ENCODE data around the gene CENPVL1.

The CENPVL1 gene

DNA sequence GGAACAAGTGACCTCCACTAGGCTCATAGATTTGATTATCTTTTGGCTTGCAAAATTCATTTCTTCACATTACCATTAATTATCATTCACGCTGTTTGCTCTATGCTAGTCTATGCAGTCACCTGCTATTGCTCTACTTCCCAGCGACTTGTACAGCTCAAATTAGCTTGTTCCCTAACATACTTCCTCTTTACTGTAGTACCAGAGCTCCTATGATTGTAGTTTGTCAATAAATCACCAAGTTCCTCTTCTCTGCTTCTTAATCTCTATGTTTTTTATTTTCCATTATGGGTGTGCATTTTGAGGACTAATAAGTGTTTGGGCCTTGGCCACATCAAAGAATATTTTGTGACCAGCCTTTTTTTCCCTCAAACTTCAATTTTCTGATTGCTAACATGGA lies 26.8 kb downstream of the CENPVL1 start:
- no peak overlapping the region for H3K4me3 ChIP-seq (ENCODE audit: low read depth, low read length)
- TF ChIP-seq, protein P1, sequence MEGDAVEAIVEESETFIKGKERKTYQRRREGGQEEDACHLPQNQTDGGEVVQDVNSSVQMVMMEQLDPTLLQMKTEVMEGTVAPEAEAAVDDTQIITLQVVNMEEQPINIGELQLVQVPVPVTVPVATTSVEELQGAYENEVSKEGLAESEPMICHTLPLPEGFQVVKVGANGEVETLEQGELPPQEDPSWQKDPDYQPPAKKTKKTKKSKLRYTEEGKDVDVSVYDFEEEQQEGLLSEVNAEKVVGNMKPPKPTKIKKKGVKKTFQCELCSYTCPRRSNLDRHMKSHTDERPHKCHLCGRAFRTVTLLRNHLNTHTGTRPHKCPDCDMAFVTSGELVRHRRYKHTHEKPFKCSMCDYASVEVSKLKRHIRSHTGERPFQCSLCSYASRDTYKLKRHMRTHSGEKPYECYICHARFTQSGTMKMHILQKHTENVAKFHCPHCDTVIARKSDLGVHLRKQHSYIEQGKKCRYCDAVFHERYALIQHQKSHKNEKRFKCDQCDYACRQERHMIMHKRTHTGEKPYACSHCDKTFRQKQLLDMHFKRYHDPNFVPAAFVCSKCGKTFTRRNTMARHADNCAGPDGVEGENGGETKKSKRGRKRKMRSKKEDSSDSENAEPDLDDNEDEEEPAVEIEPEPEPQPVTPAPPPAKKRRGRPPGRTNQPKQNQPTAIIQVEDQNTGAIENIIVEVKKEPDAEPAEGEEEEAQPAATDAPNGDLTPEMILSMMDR (IDR thresholded peaks at IDR 0.05; ENCODE audit: low read depth, low read length) = no peak

- TF ChIP-seq, protein P1 (IDR thresholded peaks at IDR 0.05; ENCODE audit: low read depth, low read length) = no peak
- H3K4me3 ChIP-seq (ENCODE audit: low read depth, low read length) = peak overlapping the region; percentile 73
Observed at GRCh38 chrX:51742586-51742985, 32.3 kb downstream of the CENPVL1 start.

DNA sequence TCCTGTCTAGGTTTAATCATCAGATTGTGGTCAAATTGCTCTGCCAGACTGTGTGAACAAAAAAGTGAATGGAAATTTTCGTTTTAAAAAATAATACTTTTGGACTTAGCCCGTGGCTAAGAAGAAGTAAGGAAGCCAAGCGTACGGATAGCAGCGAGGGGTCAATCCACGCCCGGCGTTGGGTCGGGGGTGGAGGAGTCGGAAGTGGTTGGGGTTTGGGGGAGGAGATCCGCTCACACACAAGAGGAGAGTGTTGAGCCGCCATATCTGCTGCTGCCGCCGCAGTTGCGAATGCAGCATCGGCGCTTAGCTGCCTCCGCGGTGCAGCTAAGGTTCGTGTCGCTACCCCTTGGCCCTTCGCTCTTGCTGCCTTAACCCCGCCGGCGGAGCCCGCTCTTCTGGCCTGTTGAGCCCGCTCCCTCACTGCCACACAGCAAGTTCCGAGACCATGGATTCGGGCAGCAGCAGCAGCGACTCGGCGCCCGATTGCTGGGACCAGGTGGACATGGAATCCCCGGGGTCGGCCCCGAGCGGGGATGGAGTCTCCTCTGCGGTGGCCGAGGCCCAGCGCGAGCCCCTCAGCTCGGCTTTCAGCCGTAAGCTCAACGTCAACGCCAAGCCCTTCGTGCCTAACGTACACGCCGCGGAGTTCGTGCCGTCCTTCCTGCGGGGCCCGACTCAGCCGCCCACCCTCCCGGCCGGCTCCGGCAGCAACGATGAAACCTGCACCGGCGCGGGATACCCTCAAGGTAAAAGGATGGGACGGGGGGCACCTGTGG lies 33.1 kb downstream of the CENPVL1 start, which contains the start of gene GSPT2:
TSS of gene GSPT2 (plus strand) at position 264 of the 779 bp plus-strand sequence. CDS start at position 449, 185 bp downstream.
- TF ChIP-seq, protein P1 (IDR thresholded peaks at IDR 0.05; ENCODE audit: low read depth, low read length) = no peak
- H3K4me3 ChIP-seq (ENCODE audit: low read depth, low read length) = peak within 1 kb of the TSS; percentile 73

- no peak overlapping the region for H3K4me3 ChIP-seq (ENCODE audit: low read depth, low read length)
- TF ChIP-seq, protein P1 (IDR thresholded peaks at IDR 0.05; ENCODE audit: low read depth, low read length) = no peak
Observed at GRCh38 chrX:51747671-51748070, 37.4 kb downstream of the CENPVL1 start.

- no peak overlapping the region for H3K4me3 ChIP-seq (ENCODE audit: low read depth, low read length)
- TF ChIP-seq, protein P1 (IDR thresholded peaks at IDR 0.05; ENCODE audit: low read depth, low read length) = no peak
Observed at GRCh38 chrX:51759055-51759839, 48.9 kb downstream of the CENPVL1 start.

- TF ChIP-seq, protein P1 (IDR thresholded peaks at IDR 0.05; ENCODE audit: low read depth, low read length) = no peak
- no peak overlapping the region for H3K4me3 ChIP-seq (ENCODE audit: low read depth, low read length)
Observed at GRCh38 chrX:51760657-51761056, 50.3 kb downstream of the CENPVL1 start.

Data from WI38 (cell line).